B cell (primary cell): ENCODE results near the gene PRKN.

Experiments
- EZH2 ChIP-seq: IDR thresholded peaks from 2 replicates; pipeline ENCODE4 v1.6.1; 2012; ENCODE audit warnings: borderline replicate concordance, low read depth, mild to moderate bottlenecking, moderate library complexity, low read length; ENCODE audit not compliant: insufficient read depth, poor library complexity, severe bottlenecking
- TF ChIP-seq, protein P1 (sequence below): fragments of 200-600 bp; IDR thresholded peaks from one replicate; pipeline ENCODE4 v1.8.0; 2022; ENCODE audit warnings: antibody characterized with exemption, mild to moderate bottlenecking

GRCh38 chr6:161891542-161891941 is 836.0 kb downstream of the PRKN start:
- TF ChIP-seq, protein P1, sequence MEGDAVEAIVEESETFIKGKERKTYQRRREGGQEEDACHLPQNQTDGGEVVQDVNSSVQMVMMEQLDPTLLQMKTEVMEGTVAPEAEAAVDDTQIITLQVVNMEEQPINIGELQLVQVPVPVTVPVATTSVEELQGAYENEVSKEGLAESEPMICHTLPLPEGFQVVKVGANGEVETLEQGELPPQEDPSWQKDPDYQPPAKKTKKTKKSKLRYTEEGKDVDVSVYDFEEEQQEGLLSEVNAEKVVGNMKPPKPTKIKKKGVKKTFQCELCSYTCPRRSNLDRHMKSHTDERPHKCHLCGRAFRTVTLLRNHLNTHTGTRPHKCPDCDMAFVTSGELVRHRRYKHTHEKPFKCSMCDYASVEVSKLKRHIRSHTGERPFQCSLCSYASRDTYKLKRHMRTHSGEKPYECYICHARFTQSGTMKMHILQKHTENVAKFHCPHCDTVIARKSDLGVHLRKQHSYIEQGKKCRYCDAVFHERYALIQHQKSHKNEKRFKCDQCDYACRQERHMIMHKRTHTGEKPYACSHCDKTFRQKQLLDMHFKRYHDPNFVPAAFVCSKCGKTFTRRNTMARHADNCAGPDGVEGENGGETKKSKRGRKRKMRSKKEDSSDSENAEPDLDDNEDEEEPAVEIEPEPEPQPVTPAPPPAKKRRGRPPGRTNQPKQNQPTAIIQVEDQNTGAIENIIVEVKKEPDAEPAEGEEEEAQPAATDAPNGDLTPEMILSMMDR, result no peak
- TF ChIP-seq EZH2, result no peak
